ENCODE data around the gene CTNNBL1.

DNA sequence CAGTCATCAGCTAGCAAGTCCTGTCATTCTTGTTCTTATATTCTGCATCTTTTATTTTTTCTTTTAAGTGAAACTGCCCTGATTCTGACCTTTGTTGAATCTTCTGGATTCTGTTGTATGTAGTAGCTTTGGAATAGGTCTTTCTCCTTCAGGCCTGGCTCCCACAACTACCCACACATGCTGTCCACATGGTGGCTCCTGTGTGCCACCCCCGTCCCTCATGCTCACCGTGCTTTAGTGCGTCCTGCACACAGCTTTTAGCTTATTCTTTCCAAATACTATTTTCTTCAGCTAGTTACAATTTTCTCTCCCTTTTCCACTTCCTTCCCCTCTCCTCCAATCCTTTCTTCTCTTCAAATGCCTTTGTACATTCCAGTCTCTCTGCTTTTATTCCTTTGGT lies 61.8 kb downstream of the CTNNBL1 start:
- 0 out of 2 replicates have a peak, but pooled peaks have one; percentile 12 for TF ChIP-seq CTCF (conservative IDR thresholded peaks at IDR 0.05; ENCODE audit: low read depth, low read length)
- TF ChIP-seq EZH2 (IDR thresholded peaks at IDR 0.05; ENCODE audit: low read length, unreplicated experiment): no peak
